Hepatocyte (in vitro differentiated cells): ENCODE results near the gene QSOX2. TPM values are rescaled to one million over a fixed set of nuclear protein-coding genes. Genes with fewer than 3 reads are reported as not detected.
A peak's percentile ranks its signal among the peaks of the same experiment; 100 is the strongest.

Experiments used
- DNase-seq: peaks from one replicate; pipeline ENCODE4 v3.0.0-alpha.2; 2016; ENCODE audit warnings: low spot score
- H2AFZ ChIP-seq: fragments of 200-600 bp; sonication (generic); 2 replicates; pipeline ENCODE4 v1.6.0; 2016; ENCODE audit warnings: antibody characterized with exemption, mild to moderate bottlenecking
- H3K27ac ChIP-seq: fragments of 200-600 bp; sonication (generic); 2 replicates; pipeline ENCODE4 v1.5.1; 2016; ENCODE audit warnings: mild to moderate bottlenecking
- H3K27me3 ChIP-seq: fragments of 200-600 bp; sonication (generic); 2 replicates; pipeline ENCODE4 v1.6.1; 2016
- H3K36me3 ChIP-seq: fragments of 200-600 bp; sonication (generic); replicated peaks from 2 replicates; pipeline ENCODE4 v1.5.1; 2016; ENCODE audit warnings: low read depth; ENCODE audit not compliant: insufficient read depth
- H3K4me1 ChIP-seq: fragments of 200-600 bp; sonication (generic); 2 replicates; pipeline ENCODE4 v1.5.1; 2016; ENCODE audit warnings: mild to moderate bottlenecking, moderate library complexity; ENCODE audit not compliant: insufficient read depth
- H3K4me2 ChIP-seq: fragments of 200-600 bp; sonication (generic); 2 replicates; pipeline ENCODE4 v1.6.0; 2016
- H3K4me3 ChIP-seq: fragments of 200-600 bp; sonication (generic); 2 replicates; pipeline ENCODE4 v1.5.1; 2016; ENCODE audit warnings: mild to moderate bottlenecking
- H3K79me2 ChIP-seq: fragments of 200-600 bp; sonication (generic); 2 replicates; pipeline ENCODE4 v1.6.0; 2017; ENCODE audit warnings: mild to moderate bottlenecking
- H3K9me2 ChIP-seq: fragments of 200-600 bp; sonication (generic); replicated peaks from 2 replicates; pipeline ENCODE4 v1.6.0; 2017; ENCODE audit warnings: mild to moderate bottlenecking; ENCODE audit not compliant: insufficient read depth
- H3K9me3 ChIP-seq: fragments of 200-600 bp; sonication (generic); 2 replicates; pipeline ENCODE4 v1.5.1; 2016; ENCODE audit warnings: low read depth, mild to moderate bottlenecking
- H4K20me1 ChIP-seq: fragments of 200-600 bp; sonication (generic); 2 replicates; pipeline ENCODE4 v1.6.0; 2016; ENCODE audit warnings: mild to moderate bottlenecking; ENCODE audit not compliant: insufficient read depth, poor library complexity, severe bottlenecking
- EZH2 ChIP-seq: fragments of 200-600 bp; sonication (generic); IDR thresholded peaks from 2 replicates; pipeline ENCODE4 v1.6.1; 2016; ENCODE audit warnings: antibody characterized with exemption, mild to moderate bottlenecking, borderline replicate concordance
- EZH2phosphoT487 ChIP-seq: fragments of 200-600 bp; sonication (generic); IDR thresholded peaks from one replicate; pipeline ENCODE4 v1.6.1; 2018; ENCODE audit warnings: antibody characterized with exemption, mild to moderate bottlenecking, low read depth, moderate library complexity; ENCODE audit not compliant: unreplicated experiment, severe bottlenecking
- WGBS: methylation state at CpG from one replicate; pipeline ENCODE4 v1.1.6; 2016; ENCODE audit warnings: low lambda C conversion rate; ENCODE audit errors: missing lambda C conversion rate; 5-methylcytosine and 5-hydroxymethylcytosine counted together
- polyA plus RNA-seq: library from polyadenylated mRNA; unstranded; fragments of >200 nt; fragmentation: Nextera tagmentation; extraction: Ambion mirVana; gene quantifications from 2 replicates; pipeline ENCODE4 v1.2.1, GENCODE V29; 2016
- total RNA-seq: library from RNA; depleted of rRNA; stranded (reverse); fragments of >200 nt; gene quantifications from 2 replicates; pipeline ENCODE4 v1.2.3, GENCODE V29; 2014
- TF ChIP-seq, protein P1 (sequence below): fragments of 200-600 bp; sonication (generic); IDR thresholded peaks from 2 replicates; pipeline ENCODE4 v1.5.1; 2016; ENCODE audit warnings: antibody characterized with exemption, mild to moderate bottlenecking; ENCODE audit not compliant: poor library complexity

Gene QSOX2
- total and polyA plus RNA-seq, 2 experiments from 2014 or later = 3.3 to 11.0 TPM

GRCh38 chr9:136243631-136244030, 2.0 kb downstream of the QSOX2 start:
- H3K4me1 ChIP-seq = peaks cover 12% of the 10 kb centered on the region
- H3K9me2 ChIP-seq = no peaks in the 10 kb centered on the region
- TF ChIP-seq EZH2 (no peak), EZH2phosphoT487 (no peak)
- TF ChIP-seq, protein P1, sequence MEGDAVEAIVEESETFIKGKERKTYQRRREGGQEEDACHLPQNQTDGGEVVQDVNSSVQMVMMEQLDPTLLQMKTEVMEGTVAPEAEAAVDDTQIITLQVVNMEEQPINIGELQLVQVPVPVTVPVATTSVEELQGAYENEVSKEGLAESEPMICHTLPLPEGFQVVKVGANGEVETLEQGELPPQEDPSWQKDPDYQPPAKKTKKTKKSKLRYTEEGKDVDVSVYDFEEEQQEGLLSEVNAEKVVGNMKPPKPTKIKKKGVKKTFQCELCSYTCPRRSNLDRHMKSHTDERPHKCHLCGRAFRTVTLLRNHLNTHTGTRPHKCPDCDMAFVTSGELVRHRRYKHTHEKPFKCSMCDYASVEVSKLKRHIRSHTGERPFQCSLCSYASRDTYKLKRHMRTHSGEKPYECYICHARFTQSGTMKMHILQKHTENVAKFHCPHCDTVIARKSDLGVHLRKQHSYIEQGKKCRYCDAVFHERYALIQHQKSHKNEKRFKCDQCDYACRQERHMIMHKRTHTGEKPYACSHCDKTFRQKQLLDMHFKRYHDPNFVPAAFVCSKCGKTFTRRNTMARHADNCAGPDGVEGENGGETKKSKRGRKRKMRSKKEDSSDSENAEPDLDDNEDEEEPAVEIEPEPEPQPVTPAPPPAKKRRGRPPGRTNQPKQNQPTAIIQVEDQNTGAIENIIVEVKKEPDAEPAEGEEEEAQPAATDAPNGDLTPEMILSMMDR = no peak
- no peak overlapping the region for H3K27ac ChIP-seq
- peaks cover 35% of the 10 kb centered on the region for H4K20me1 ChIP-seq
- H3K27me3 ChIP-seq = no peaks in the 10 kb centered on the region
- H2AFZ ChIP-seq = no peak overlapping the region
- no peaks in the 10 kb centered on the region for H3K9me3 ChIP-seq
- no peak for DNase-seq
- H3K36me3 ChIP-seq = no peaks in the 10 kb centered on the region
- H3K4me2 ChIP-seq = peak overlapping the region; percentile 98
- H3K4me3 ChIP-seq = no peak overlapping the region
- 64% methylated on average over 4 of the region's 4 CpGs for WGBS
- peaks cover 57% of the 10 kb centered on the region for H3K79me2 ChIP-seq

DNA sequence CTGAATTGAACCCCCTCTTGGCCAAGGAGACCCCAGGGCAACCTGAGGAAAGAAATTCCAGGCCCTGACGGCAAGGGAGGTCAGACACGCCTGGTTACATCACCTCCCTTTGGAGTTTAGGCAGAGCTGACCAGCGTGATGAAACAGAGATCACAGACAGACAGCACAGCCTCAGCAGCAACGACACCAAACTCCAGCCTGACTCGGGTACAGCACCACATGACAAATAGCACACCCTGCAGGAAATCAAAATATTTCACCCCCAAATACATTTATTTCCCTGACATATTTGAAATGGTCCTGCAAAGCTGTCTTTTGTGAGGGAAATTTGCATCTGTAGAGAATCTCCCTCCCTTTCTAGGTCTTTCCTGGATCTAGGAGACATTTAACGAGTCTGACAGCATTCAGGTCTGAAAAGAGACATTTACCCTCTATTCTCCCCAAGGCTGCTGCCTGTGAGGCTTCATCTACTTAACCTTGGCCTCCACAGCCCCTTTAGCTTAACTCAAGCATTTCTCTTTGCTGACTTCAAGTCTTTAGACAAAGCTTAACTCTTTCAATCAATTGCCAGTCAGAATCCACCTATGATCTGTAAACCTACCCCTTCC, 2.6 kb downstream of the QSOX2 start:
- Histone ChIP-seq H3K9me3 (no peaks in the 10 kb centered on the region), H3K27me3 (no peaks in the 10 kb centered on the region), H3K79me2 (peaks cover 57% of the 10 kb centered on the region), H3K4me3 (no peak overlapping the region), H2AFZ (no peak overlapping the region), H3K36me3 (no peaks in the 10 kb centered on the region), H3K4me1 (peaks cover 12% of the 10 kb centered on the region), H3K4me2 (no peak overlapping the region), H4K20me1 (peaks cover 41% of the 10 kb centered on the region), H3K27ac (no peak overlapping the region), H3K9me2 (no peaks in the 10 kb centered on the region)
- TF ChIP-seq EZH2 (no peak), EZH2phosphoT487 (no peak)
- TF ChIP-seq, protein P1 = no peak
- DNase-seq = no peak
- 73% methylated on average over 6 of the region's 6 CpGs for WGBS

GRCh38 chr9:136242248-136242647, 3.4 kb downstream of the QSOX2 start:
- Histone ChIP-seq H3K4me2 (no peak overlapping the region), H3K9me2 (no peaks in the 10 kb centered on the region), H4K20me1 (peaks cover 43% of the 10 kb centered on the region), H3K79me2 (peaks cover 57% of the 10 kb centered on the region), H3K4me3 (no peak overlapping the region), H2AFZ (no peak overlapping the region), H3K27ac (no peak overlapping the region), H3K4me1 (peaks cover 12% of the 10 kb centered on the region), H3K36me3 (no peaks in the 10 kb centered on the region), H3K27me3 (no peaks in the 10 kb centered on the region), H3K9me3 (no peaks in the 10 kb centered on the region)
- 93% methylated on average over 8 of the region's 8 CpGs for WGBS
- DNase-seq = no peak
- TF ChIP-seq, protein P1 = no peak
- TF ChIP-seq EZH2phosphoT487 = no peak
- no peak for TF ChIP-seq EZH2
